CD4-positive, CD25-positive, alpha-beta regulatory T cell (primary cell): ENCODE results near the gene SDC4. TPM values are rescaled to one million over a fixed set of nuclear protein-coding genes. Genes with fewer than 3 reads are reported as not detected.

Source experiments
- ATAC-seq, 2 donors: fragments of 150-1000 bp; cut with Tn5 transposase; one replicate each; pipeline ENCODE4 v1.10.0; 2021; ENCODE audit warnings: low read depth in 2 of 2, moderate number of reproducible peaks in 2 of 2, moderate library complexity in 1 of 2
- DNase-seq, 3 donors: peaks; one replicate each; pipeline versions ENCODE4 v3.0.0 to v3.0.0-alpha.2; 2012 to 2022; ENCODE audit warnings: mixed read lengths in 1 of 3
- H3K27ac ChIP-seq: one replicate; pipeline ENCODE4 v1.7.0; 2013; ENCODE audit warnings: mild to moderate bottlenecking, low read length; ENCODE audit not compliant: insufficient read depth, poor library complexity, severe bottlenecking
- H3K27me3 ChIP-seq: one replicate; pipeline ENCODE4 v1.7.0; 2013; ENCODE audit warnings: low read length; ENCODE audit not compliant: control insufficient read depth, insufficient read depth
- H3K36me3 ChIP-seq: one replicate; pipeline ENCODE4 v1.7.0; 2013; ENCODE audit warnings: mild to moderate bottlenecking, low read length, moderate library complexity; ENCODE audit not compliant: control insufficient read depth, insufficient read depth
- H3K4me1 ChIP-seq: 2 replicates; pipeline ENCODE4 v1.7.0; 2013; ENCODE audit warnings: mild to moderate bottlenecking, low read length; ENCODE audit not compliant: insufficient read depth, control insufficient read depth, poor library complexity, severe bottlenecking
- H3K4me3 ChIP-seq: one replicate; pipeline ENCODE4 v1.7.0; 2013; ENCODE audit warnings: low read depth, mild to moderate bottlenecking, low read length, moderate library complexity
- H3K9me3 ChIP-seq, 2 experiments: 1 replicate in 1 of 2; 2 replicates in 1 of 2; pipeline ENCODE4 v1.7.0; 2013; ENCODE audit warnings: low read length in 2 of 2, mild to moderate bottlenecking in 1 of 2, moderate library complexity in 1 of 2; ENCODE audit not compliant: control insufficient read depth in 2 of 2
- H3K27ac Mint-ChIP-seq, 3 donors: one replicate each; pipeline ENCODE4 v1.8.0; 2020 to 2022; ENCODE audit warnings: mild to moderate bottlenecking in 3 of 3, mixed read lengths in 3 of 3, moderate library complexity in 2 of 3
- H3K27me3 Mint-ChIP-seq: one replicate; pipeline ENCODE4 v1.8.0; 2022; ENCODE audit warnings: mild to moderate bottlenecking, mixed read lengths
- H3K36me3 Mint-ChIP-seq: one replicate; pipeline ENCODE4 v1.8.0; 2020; ENCODE audit warnings: mixed read lengths
- H3K4me1 Mint-ChIP-seq, 4 donors: one replicate each; pipeline ENCODE4 v1.8.0; 2020 to 2022; ENCODE audit warnings: mixed read lengths in 4 of 4, mild to moderate bottlenecking in 1 of 4
- H3K4me3 Mint-ChIP-seq, 4 donors: one replicate each; pipeline ENCODE4 v1.8.0; 2020 to 2022; ENCODE audit warnings: mild to moderate bottlenecking in 4 of 4, mixed read lengths in 4 of 4, moderate library complexity in 3 of 4
- H3K9me3 Mint-ChIP-seq, 7 donors: one replicate each; pipeline ENCODE4 v1.8.0; 2020 to 2022; ENCODE audit warnings: mixed read lengths in 7 of 7, mild to moderate bottlenecking in 3 of 7, moderate library complexity in 2 of 7
- polyA plus RNA-seq, 4 donors: library from polyadenylated mRNA; unstranded; fragments of 300-500 nt; fragmentation: Illumina TruSeq; gene quantifications; one replicate each; pipeline ENCODE4 v1.2.3, GENCODE V29; 2021
- total RNA-seq: library from RNA; stranded (reverse); gene quantifications from one replicate; pipeline ENCODE4 v1.2.3, GENCODE V29; 2022

SDC4 gene
- total and polyA plus RNA-seq, 5 donors from 2014 or later: 2.2 to 8.2 (median 4.1) TPM

GRCh38 chr20:45378191-45378590, 30.0 kb upstream of the SDC4 start, which contains the start of gene TP53TG5:
Gene TP53TG5 (minus strand): TSS chr20:45378325. CDS start chr20:45378236, 89 bp downstream.
- peaks cover 3 to 16% (median 9%) of the 10 kb centered on the region in 4 donors for H3K4me1 Mint-ChIP-seq
- no peaks in the 10 kb centered on the region for H3K27me3 ChIP-seq
- no peak within 1 kb of the TSS for H3K4me3 Mint-ChIP-seq
- ATAC-seq (no peak), DNase-seq (no peak)
- H3K27ac Mint-ChIP-seq: peak within 1 kb of the TSS in 1 of 3 donors; percentile 71
- peaks cover 10% of the 10 kb centered on the region for H3K36me3 Mint-ChIP-seq
- H3K27ac ChIP-seq: no peak within 1 kb of the TSS
- no peaks in the 10 kb centered on the region for H3K9me3 ChIP-seq
- no peak within 1 kb of the TSS for H3K4me3 ChIP-seq
- H3K9me3 Mint-ChIP-seq: no peaks in the 10 kb centered on the region
- peaks cover 7% of the 10 kb centered on the region for H3K4me1 ChIP-seq
- H3K27me3 Mint-ChIP-seq: no peaks in the 10 kb centered on the region
- peaks cover 8% of the 10 kb centered on the region for H3K36me3 ChIP-seq

GRCh38 chr20:45377269-45377668, 29.0 kb upstream of the SDC4 start:
- no peak for DNase-seq
- Mint-ChIP-seq H3K9me3 (peaks cover 0 to 2% (median 0%) of the 10 kb centered on the region in 7 donors), H3K4me3 (no peak overlapping the region), H3K27me3 (no peaks in the 10 kb centered on the region), H3K36me3 (peaks cover 10% of the 10 kb centered on the region), H3K27ac (no peak overlapping the region), H3K4me1 (peaks cover 3 to 23% (median 10%) of the 10 kb centered on the region in 4 donors)
- Histone ChIP-seq H3K27me3 (no peaks in the 10 kb centered on the region), H3K36me3 (peaks cover 8% of the 10 kb centered on the region), H3K27ac (no peak overlapping the region), H3K9me3 (no peaks in the 10 kb centered on the region), H3K4me1 (peaks cover 16% of the 10 kb centered on the region), H3K4me3 (no peak overlapping the region)
- no peak for ATAC-seq

- ATAC-seq: no peak
- H3K4me3 Mint-ChIP-seq: peak overlapping the region in 3 of 4 donors; percentile 70 to 92 (median 88)
Observed at GRCh38 chr20:45374966-45375365, 26.7 kb upstream of the SDC4 start.

GRCh38 chr20:45374101-45374467, 25.9 kb upstream of the SDC4 start:
- H3K9me3 ChIP-seq: no peaks in the 10 kb centered on the region
- H3K36me3 ChIP-seq: peaks cover 5% of the 10 kb centered on the region
- Mint-ChIP-seq H3K27ac (peak overlapping the region; percentile 76 to 94 (median 94)), H3K36me3 (no peaks in the 10 kb centered on the region), H3K9me3 (peaks cover 0 to 3% (median 0%) of the 10 kb centered on the region in 7 donors), H3K4me3 (peak overlapping the region; percentile 88 to 92 (median 91)), H3K27me3 (no peaks in the 10 kb centered on the region), H3K4me1 (peaks cover 6 to 39% (median 18%) of the 10 kb centered on the region in 4 donors)
- no peak for DNase-seq
- H3K27ac ChIP-seq: peak overlapping the region; percentile 74
- no peaks in the 10 kb centered on the region for H3K27me3 ChIP-seq
- H3K4me3 ChIP-seq: peak overlapping the region; percentile 85
- peaks cover 18% of the 10 kb centered on the region for H3K4me1 ChIP-seq
- no peak for ATAC-seq

More at GRCh38 chr20:45374966-45375365, 26.7 kb upstream of the SDC4 start:
- no peaks in the 10 kb centered on the region for H3K27me3 Mint-ChIP-seq
- DNase-seq: no peak
- H3K9me3 Mint-ChIP-seq: peaks cover 0 to 3% (median 0%) of the 10 kb centered on the region in 7 donors
- peaks cover 8 to 36% (median 18%) of the 10 kb centered on the region in 4 donors for H3K4me1 Mint-ChIP-seq
- no peaks in the 10 kb centered on the region for H3K36me3 Mint-ChIP-seq
- H3K27me3 ChIP-seq: no peaks in the 10 kb centered on the region
- H3K9me3 ChIP-seq: no peaks in the 10 kb centered on the region
- H3K27ac Mint-ChIP-seq: peak overlapping the region in 1 of 3 donors; percentile 94
- H3K27ac ChIP-seq: no peak overlapping the region
- H3K4me1 ChIP-seq: peaks cover 18% of the 10 kb centered on the region
- no peak overlapping the region for H3K4me3 ChIP-seq
- H3K36me3 ChIP-seq: peaks cover 5% of the 10 kb centered on the region

- Histone ChIP-seq H3K36me3 (peaks cover 5% of the 10 kb centered on the region), H3K4me1 (peaks cover 19% of the 10 kb centered on the region), H3K27me3 (no peaks in the 10 kb centered on the region), H3K4me3 (peak overlapping the region; percentile 85), H3K27ac (peak overlapping the region; percentile 74), H3K9me3 (no peaks in the 10 kb centered on the region)
- Mint-ChIP-seq H3K4me3 (peak overlapping the region; percentile 88 to 92 (median 91)), H3K27ac (peak overlapping the region; percentile 94 to 97 (median 94)), H3K27me3 (no peaks in the 10 kb centered on the region), H3K4me1 (peaks cover 6 to 45% (median 21%) of the 10 kb centered on the region in 4 donors), H3K36me3 (no peaks in the 10 kb centered on the region), H3K9me3 (peaks cover 0 to 3% (median 0%) of the 10 kb centered on the region in 7 donors)
- ATAC-seq (peak; percentile 86 to 90), DNase-seq (peak; percentile 76 to 88 (median 84))
Observed at GRCh38 chr20:45373353-45374100, 25.3 kb upstream of the SDC4 start.

GRCh38 chr20:45372646-45373352, 24.6 kb upstream of the SDC4 start:
- peak overlapping the region; percentile 85 for H3K4me3 ChIP-seq
- Mint-ChIP-seq H3K36me3 (peaks cover 7% of the 10 kb centered on the region), H3K27me3 (no peaks in the 10 kb centered on the region), H3K27ac (peak overlapping the region in 2 of 3 donors; percentile 94), H3K9me3 (peaks cover 0 to 3% (median 0%) of the 10 kb centered on the region in 7 donors), H3K4me3 (peak overlapping the region; percentile 88 to 92 (median 91)), H3K4me1 (peaks cover 14 to 52% (median 28%) of the 10 kb centered on the region in 4 donors)
- H3K36me3 ChIP-seq: peaks cover 3% of the 10 kb centered on the region
- no peaks in the 10 kb centered on the region for H3K27me3 ChIP-seq
- DNase-seq: no peak
- peak overlapping the region; percentile 74 for H3K27ac ChIP-seq
- H3K4me1 ChIP-seq: peaks cover 27% of the 10 kb centered on the region
- ATAC-seq: no peak
- no peaks in the 10 kb centered on the region for H3K9me3 ChIP-seq

- Histone ChIP-seq H3K27me3 (no peaks in the 10 kb centered on the region), H3K9me3 (no peaks in the 10 kb centered on the region), H3K4me1 (peaks cover 31% of the 10 kb centered on the region), H3K27ac (no peak overlapping the region), H3K36me3 (peaks cover 7% of the 10 kb centered on the region), H3K4me3 (no peak overlapping the region)
- no peaks in the 10 kb centered on the region for H3K27me3 Mint-ChIP-seq
- peaks cover 9% of the 10 kb centered on the region for H3K36me3 Mint-ChIP-seq
- no peak for DNase-seq
- H3K9me3 Mint-ChIP-seq: peaks cover 0 to 3% (median 0%) of the 10 kb centered on the region in 7 donors
- H3K4me1 Mint-ChIP-seq: peaks cover 14 to 58% (median 31%) of the 10 kb centered on the region in 4 donors
- no peak for ATAC-seq
- peak overlapping the region; percentile 57 to 82 (median 68) for H3K4me3 Mint-ChIP-seq
- no peak overlapping the region for H3K27ac Mint-ChIP-seq
Observed at GRCh38 chr20:45372241-45372640, 24.0 kb upstream of the SDC4 start.
